Measurements from ENCODE around the gene SKIC2. TPM values are rescaled to one million over a fixed set of nuclear protein-coding genes. Genes with fewer than 3 reads are reported as not detected.
A peak's percentile ranks its signal among the peaks of the same experiment; 100 is the strongest.
"Not testable (repeated sequence)": the region's sequence is repeated elsewhere in the genome, so short reads cannot be mapped to it uniquely, and the experiment has no call there.

SKIC2 gene
- total RNA-seq, 1 experiment from 2014 or later = 81.8 TPM

- H3K27me3 Mint-ChIP-seq (ENCODE audit: low read depth); POLR2A ChIA-PET; CTCF ChIA-PET; DNase-seq (ENCODE audit: low spot score); H3K27ac Mint-ChIP-seq; ATAC-seq; H3K4me3 Mint-ChIP-seq; H3K9me3 Mint-ChIP-seq; H3K4me1 Mint-ChIP-seq; H3K36me3 Mint-ChIP-seq: not testable (repeated sequence)
Measured at GRCh38 chr6:31980998-31981397, 22.0 kb downstream of the SKIC2 start.

GRCh38 chr6:31981744-31982143 lies 22.8 kb downstream of the SKIC2 start, which contains the start of gene C4A:
Gene C4A, plus strand, starts transcription at chr6:31982057. Its CDS starts 51 bp downstream, at chr6:31982108.
- H3K4me1 Mint-ChIP-seq; POLR2A ChIA-PET; ATAC-seq; H3K27ac Mint-ChIP-seq; H3K4me3 Mint-ChIP-seq; H3K27me3 Mint-ChIP-seq (ENCODE audit: low read depth); H3K36me3 Mint-ChIP-seq; DNase-seq (ENCODE audit: low spot score); H3K9me3 Mint-ChIP-seq; CTCF ChIA-PET: not testable (repeated sequence)

GRCh38 chr6:31989363-31989762 lies 30.4 kb downstream of the SKIC2 start:
- H3K4me1 Mint-ChIP-seq; H3K27me3 Mint-ChIP-seq (ENCODE audit: low read depth); H3K9me3 Mint-ChIP-seq; H3K4me3 Mint-ChIP-seq; H3K27ac Mint-ChIP-seq; DNase-seq (ENCODE audit: low spot score); CTCF ChIA-PET; POLR2A ChIA-PET; H3K36me3 Mint-ChIP-seq: not testable (repeated sequence)
- peak; percentile 78 for ATAC-seq

GRCh38 chr6:31994421-31994820 lies 35.4 kb downstream of the SKIC2 start:
- CTCF ChIA-PET = not testable (repeated sequence)

GRCh38 chr6:31996385-31996784 lies 37.4 kb downstream of the SKIC2 start:
- H3K4me1 Mint-ChIP-seq; ATAC-seq; H3K4me3 Mint-ChIP-seq; H3K27me3 Mint-ChIP-seq (ENCODE audit: low read depth); H3K9me3 Mint-ChIP-seq; H3K27ac Mint-ChIP-seq; POLR2A ChIA-PET; CTCF ChIA-PET; H3K36me3 Mint-ChIP-seq; DNase-seq (ENCODE audit: low spot score): not testable (repeated sequence)

More at GRCh38 chr6:31994421-31994820, 35.4 kb downstream of the SKIC2 start:
- POLR2A ChIA-PET; DNase-seq (ENCODE audit: low spot score); H3K27ac Mint-ChIP-seq; H3K27me3 Mint-ChIP-seq (ENCODE audit: low read depth); ATAC-seq; H3K4me3 Mint-ChIP-seq; H3K4me1 Mint-ChIP-seq; H3K9me3 Mint-ChIP-seq; H3K36me3 Mint-ChIP-seq: not testable (repeated sequence)

- H3K36me3 Mint-ChIP-seq; H3K4me3 Mint-ChIP-seq; H3K9me3 Mint-ChIP-seq; CTCF ChIA-PET; H3K4me1 Mint-ChIP-seq; H3K27ac Mint-ChIP-seq; POLR2A ChIA-PET; ATAC-seq; DNase-seq (ENCODE audit: low spot score); H3K27me3 Mint-ChIP-seq (ENCODE audit: low read depth): not testable (repeated sequence)
Measured at GRCh38 chr6:32002546-32003268, 43.7 kb downstream of the SKIC2 start.

GRCh38 chr6:32003301-32003700 lies 44.3 kb downstream of the SKIC2 start:
- H3K36me3 Mint-ChIP-seq; ATAC-seq; DNase-seq (ENCODE audit: low spot score): not testable (repeated sequence)

GRCh38 chr6:32004393-32004792 lies 45.4 kb downstream of the SKIC2 start:
- POLR2A ChIA-PET; ATAC-seq; H3K4me3 Mint-ChIP-seq; H3K9me3 Mint-ChIP-seq; H3K27ac Mint-ChIP-seq; H3K4me1 Mint-ChIP-seq; CTCF ChIA-PET; DNase-seq (ENCODE audit: low spot score); H3K27me3 Mint-ChIP-seq (ENCODE audit: low read depth); H3K36me3 Mint-ChIP-seq: not testable (repeated sequence)

More at GRCh38 chr6:32003301-32003700, 44.3 kb downstream of the SKIC2 start:
- H3K27ac Mint-ChIP-seq; H3K9me3 Mint-ChIP-seq; POLR2A ChIA-PET; H3K27me3 Mint-ChIP-seq (ENCODE audit: low read depth); H3K4me3 Mint-ChIP-seq; CTCF ChIA-PET; H3K4me1 Mint-ChIP-seq: not testable (repeated sequence)

GRCh38 chr6:32004864-32005537 lies 46.0 kb downstream of the SKIC2 start:
- POLR2A ChIA-PET; H3K9me3 Mint-ChIP-seq; DNase-seq (ENCODE audit: low spot score); H3K36me3 Mint-ChIP-seq; H3K27ac Mint-ChIP-seq; H3K4me3 Mint-ChIP-seq; ATAC-seq; H3K4me1 Mint-ChIP-seq; CTCF ChIA-PET; H3K27me3 Mint-ChIP-seq (ENCODE audit: low read depth): not testable (repeated sequence)

- not testable (repeated sequence) for H3K36me3 Mint-ChIP-seq
Measured at GRCh38 chr6:32005538-32005880, 46.5 kb downstream of the SKIC2 start.

GRCh38 chr6:32005991-32006529 lies 47.1 kb downstream of the SKIC2 start:
- POLR2A ChIA-PET; H3K27ac Mint-ChIP-seq; DNase-seq (ENCODE audit: low spot score); ATAC-seq; CTCF ChIA-PET; H3K4me3 Mint-ChIP-seq; H3K27me3 Mint-ChIP-seq (ENCODE audit: low read depth); H3K9me3 Mint-ChIP-seq; H3K36me3 Mint-ChIP-seq; H3K4me1 Mint-ChIP-seq: not testable (repeated sequence)

More at GRCh38 chr6:32005538-32005880, 46.5 kb downstream of the SKIC2 start:
- H3K27me3 Mint-ChIP-seq (ENCODE audit: low read depth); H3K9me3 Mint-ChIP-seq; ATAC-seq; CTCF ChIA-PET; H3K4me3 Mint-ChIP-seq; DNase-seq (ENCODE audit: low spot score); H3K27ac Mint-ChIP-seq; POLR2A ChIA-PET; H3K4me1 Mint-ChIP-seq: not testable (repeated sequence)

- DNase-seq (ENCODE audit: low spot score); POLR2A ChIA-PET; H3K36me3 Mint-ChIP-seq; H3K27ac Mint-ChIP-seq; H3K4me3 Mint-ChIP-seq; H3K4me1 Mint-ChIP-seq; H3K27me3 Mint-ChIP-seq (ENCODE audit: low read depth); CTCF ChIA-PET; ATAC-seq; H3K9me3 Mint-ChIP-seq: not testable (repeated sequence)
Measured at GRCh38 chr6:32007086-32007485, 48.1 kb downstream of the SKIC2 start.
